ENCODE data around the gene GNAI2. TPM values are rescaled to one million over a fixed set of nuclear protein-coding genes. Genes with fewer than 3 reads are reported as not detected.
A peak's percentile ranks its signal among the peaks of the same experiment; 100 is the strongest.

GNAI2 gene
- total RNA-seq = 100 to 1,000 TPM; 331 to 413 TPM

DNA sequence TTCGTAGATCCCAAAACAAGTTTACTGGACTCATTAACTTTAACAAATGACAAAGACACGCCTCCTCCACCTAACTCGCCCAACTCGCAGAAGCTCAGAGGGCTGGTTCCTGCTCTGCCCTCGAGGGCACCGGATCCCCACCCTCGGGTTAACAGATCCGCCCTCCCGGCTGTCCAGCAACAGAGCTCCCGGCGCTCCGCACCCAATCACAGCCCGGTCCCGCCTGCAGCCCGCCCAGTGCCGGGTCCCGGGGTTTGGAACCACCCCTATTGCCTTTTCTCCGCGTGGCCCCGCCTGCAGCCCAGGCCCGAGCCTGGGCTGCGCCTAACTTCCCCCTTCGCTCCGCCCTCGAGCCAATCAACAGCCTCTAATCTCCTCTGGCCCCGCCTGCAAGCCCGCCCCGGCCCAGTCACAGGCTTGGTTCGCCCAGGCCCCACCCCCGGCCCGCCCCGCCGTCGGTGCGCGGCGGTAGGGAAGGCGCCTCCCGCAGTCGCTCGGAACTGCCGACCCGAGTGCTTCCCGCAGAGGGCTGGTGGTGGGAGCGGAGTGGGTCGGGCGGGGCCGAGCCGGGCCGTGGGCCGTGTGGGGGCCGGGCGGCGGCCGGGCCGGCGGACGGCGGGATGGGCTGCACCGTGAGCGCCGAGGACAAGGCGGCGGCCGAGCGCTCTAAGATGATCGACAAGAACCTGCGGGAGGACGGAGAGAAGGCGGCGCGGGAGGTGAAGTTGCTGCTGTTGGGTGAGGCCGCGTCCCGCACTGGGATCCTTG, at the start of gene GNAI2:
GNAI2 (plus strand) TSS at position 489 of the 768 bp plus-strand sequence; CDS start at position 621, 132 bp downstream.
- H3K4me1 Mint-ChIP-seq (ENCODE audit: low read depth in 2 of 2) = peaks cover 17 to 37% of the 10 kb centered on the region in 2 donors
- DNase-seq (ENCODE audit: low spot score) = peak; percentile 99
- peak within 1 kb of the TSS; percentile 97 to 99 for H3K27ac Mint-ChIP-seq
- H3K4me3 Mint-ChIP-seq = peak within 1 kb of the TSS; percentile 95
- peak; percentile 95 to 96 for ATAC-seq
- no peaks in the 10 kb centered on the region for H3K9me3 Mint-ChIP-seq
- no peaks in the 10 kb centered on the region for H3K36me3 Mint-ChIP-seq
- H3K27me3 Mint-ChIP-seq = no peaks in the 10 kb centered on the region

GRCh38 chr3:50187750-50188149, 48.3 kb upstream of the GNAI2 start:
- no peak overlapping the region for H3K27ac Mint-ChIP-seq
- no peak overlapping the region for H3K4me3 Mint-ChIP-seq
- no peaks in the 10 kb centered on the region for H3K4me1 Mint-ChIP-seq (ENCODE audit: low read depth in 2 of 2)
- no peaks in the 10 kb centered on the region for H3K36me3 Mint-ChIP-seq
- H3K9me3 Mint-ChIP-seq = no peaks in the 10 kb centered on the region
- no peak for ATAC-seq
- DNase-seq (ENCODE audit: low spot score) = no peak
- H3K27me3 Mint-ChIP-seq = peaks cover 0 to 2% of the 10 kb centered on the region in 2 donors

- H3K27me3 Mint-ChIP-seq = peaks cover 0 to 2% of the 10 kb centered on the region in 2 donors
- H3K4me3 Mint-ChIP-seq = no peak overlapping the region
- no peaks in the 10 kb centered on the region for H3K36me3 Mint-ChIP-seq
- ATAC-seq = no peak
- peaks cover 0 to under 1% of the 10 kb centered on the region in 2 donors for H3K4me1 Mint-ChIP-seq (ENCODE audit: low read depth in 2 of 2)
- no peaks in the 10 kb centered on the region for H3K9me3 Mint-ChIP-seq
- H3K27ac Mint-ChIP-seq = no peak overlapping the region
- no peak for DNase-seq (ENCODE audit: low spot score)
Observed at GRCh38 chr3:50189274-50189673, 46.7 kb upstream of the GNAI2 start.

DNA sequence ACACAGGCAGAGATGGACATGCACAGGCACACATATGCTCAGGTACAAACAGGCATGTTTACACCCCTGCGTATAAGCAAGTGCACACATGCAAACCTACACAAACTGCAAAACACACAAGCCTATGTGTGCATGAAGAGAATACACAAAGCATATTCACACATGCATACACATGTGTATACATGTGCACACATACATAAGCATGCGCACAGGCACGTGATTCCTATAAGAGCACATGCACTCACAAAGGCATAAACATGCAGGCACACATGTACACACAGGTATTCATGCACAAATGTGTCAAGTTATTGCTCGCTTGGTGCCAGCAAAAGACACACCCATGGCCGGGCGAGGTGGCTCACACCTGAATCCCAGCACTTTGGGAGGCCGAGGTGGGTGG, 46.0 kb upstream of the GNAI2 start:
- Mint-ChIP-seq H3K27me3 (peaks cover 0 to 2% of the 10 kb centered on the region in 2 donors), H3K27ac (no peak overlapping the region), H3K4me1 (ENCODE audit: low read depth in 2 of 2) (peaks cover 0 to 5% of the 10 kb centered on the region in 2 donors), H3K9me3 (no peaks in the 10 kb centered on the region), H3K36me3 (no peaks in the 10 kb centered on the region), H3K4me3 (no peak overlapping the region)
- no peak for DNase-seq (ENCODE audit: low spot score)
- no peak for ATAC-seq

- Mint-ChIP-seq H3K36me3 (no peaks in the 10 kb centered on the region), H3K9me3 (no peaks in the 10 kb centered on the region)
Observed at GRCh38 chr3:50190936-50191660, 44.9 kb upstream of the GNAI2 start, which contains the start of gene GNAT1. GNAT1 (plus strand) TSS chr3:50191610; CDS start chr3:50191726, 116 bp downstream.

DNA sequence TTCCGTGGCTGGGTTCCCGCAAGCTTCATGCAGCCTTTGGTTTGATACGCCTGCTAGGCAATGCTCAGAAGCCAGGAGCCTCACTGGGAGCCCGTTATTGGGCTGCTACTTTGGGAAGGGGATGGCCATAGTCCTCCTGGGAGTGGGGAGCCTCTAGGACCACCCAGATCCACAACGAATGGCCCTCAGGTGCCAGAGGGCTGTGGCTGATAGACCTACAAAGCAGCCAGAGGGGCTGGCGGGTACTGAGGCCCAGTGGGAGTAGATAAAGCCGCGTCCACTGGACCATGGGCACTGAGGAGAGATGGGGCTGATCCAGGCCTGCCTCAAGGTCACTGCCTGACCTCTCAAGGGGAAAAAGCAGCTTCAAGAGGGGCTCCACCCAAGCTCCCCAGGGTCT, 43.9 kb upstream of the GNAI2 start:
- no peaks in the 10 kb centered on the region for H3K36me3 Mint-ChIP-seq
- peaks cover 0 to 5% of the 10 kb centered on the region in 2 donors for H3K4me1 Mint-ChIP-seq (ENCODE audit: low read depth in 2 of 2)
- peaks cover 5 to 6% of the 10 kb centered on the region in 2 donors for H3K27me3 Mint-ChIP-seq
- no peaks in the 10 kb centered on the region for H3K9me3 Mint-ChIP-seq
- DNase-seq (ENCODE audit: low spot score) (no peak), ATAC-seq (no peak)
- no peak overlapping the region for H3K4me3 Mint-ChIP-seq
- no peak overlapping the region for H3K27ac Mint-ChIP-seq

More at GRCh38 chr3:50190936-50191660, 44.9 kb upstream of the GNAI2 start, which contains the start of gene GNAT1:
- ATAC-seq = no peak
- no peak within 1 kb of the TSS for H3K27ac Mint-ChIP-seq
- no peak for DNase-seq (ENCODE audit: low spot score)
- peaks cover 0 to 2% of the 10 kb centered on the region in 2 donors for H3K27me3 Mint-ChIP-seq
- no peak within 1 kb of the TSS for H3K4me3 Mint-ChIP-seq
- H3K4me1 Mint-ChIP-seq (ENCODE audit: low read depth in 2 of 2) = peaks cover 0 to 5% of the 10 kb centered on the region in 2 donors

GRCh38 chr3:50192689-50193141, 43.3 kb upstream of the GNAI2 start:
- ATAC-seq = peak; percentile 36 to 59
- Mint-ChIP-seq H3K36me3 (no peaks in the 10 kb centered on the region), H3K9me3 (no peaks in the 10 kb centered on the region), H3K4me1 (ENCODE audit: low read depth in 2 of 2) (peaks cover 0 to 5% of the 10 kb centered on the region in 2 donors), H3K27me3 (peaks cover 5 to 10% of the 10 kb centered on the region in 2 donors), H3K27ac (no peak overlapping the region), H3K4me3 (no peak overlapping the region)
- DNase-seq (ENCODE audit: low spot score) = peak; percentile 80

DNA sequence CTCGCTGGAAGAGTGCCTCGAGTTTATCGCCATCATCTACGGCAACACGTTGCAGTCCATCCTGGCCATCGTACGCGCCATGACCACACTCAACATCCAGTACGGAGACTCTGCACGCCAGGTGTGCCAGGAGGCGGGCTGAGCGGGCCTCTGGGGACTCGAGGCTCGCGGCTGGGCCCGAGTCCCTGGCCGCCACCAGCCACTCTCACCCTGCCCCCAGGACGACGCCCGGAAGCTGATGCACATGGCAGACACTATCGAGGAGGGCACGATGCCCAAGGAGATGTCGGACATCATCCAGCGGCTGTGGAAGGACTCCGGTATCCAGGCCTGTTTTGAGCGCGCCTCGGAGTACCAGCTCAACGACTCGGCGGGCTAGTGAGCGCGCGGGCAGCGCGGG, 42.7 kb upstream of the GNAI2 start:
- peaks cover 0 to 5% of the 10 kb centered on the region in 2 donors for H3K4me1 Mint-ChIP-seq (ENCODE audit: low read depth in 2 of 2)
- peaks cover 5 to 10% of the 10 kb centered on the region in 2 donors for H3K27me3 Mint-ChIP-seq
- H3K4me3 Mint-ChIP-seq = no peak overlapping the region
- DNase-seq (ENCODE audit: low spot score) = no peak
- H3K36me3 Mint-ChIP-seq = no peaks in the 10 kb centered on the region
- no peak overlapping the region for H3K27ac Mint-ChIP-seq
- no peaks in the 10 kb centered on the region for H3K9me3 Mint-ChIP-seq
- no peak for ATAC-seq

GRCh38 chr3:50193746-50194127, 42.3 kb upstream of the GNAI2 start:
- Mint-ChIP-seq H3K4me1 (ENCODE audit: low read depth in 2 of 2) (peaks cover 0 to 5% of the 10 kb centered on the region in 2 donors), H3K27me3 (peaks cover 5 to 10% of the 10 kb centered on the region in 2 donors), H3K4me3 (no peak overlapping the region), H3K36me3 (no peaks in the 10 kb centered on the region), H3K27ac (no peak overlapping the region), H3K9me3 (no peaks in the 10 kb centered on the region)
- DNase-seq (ENCODE audit: low spot score) = no peak
- ATAC-seq = no peak

DNA sequence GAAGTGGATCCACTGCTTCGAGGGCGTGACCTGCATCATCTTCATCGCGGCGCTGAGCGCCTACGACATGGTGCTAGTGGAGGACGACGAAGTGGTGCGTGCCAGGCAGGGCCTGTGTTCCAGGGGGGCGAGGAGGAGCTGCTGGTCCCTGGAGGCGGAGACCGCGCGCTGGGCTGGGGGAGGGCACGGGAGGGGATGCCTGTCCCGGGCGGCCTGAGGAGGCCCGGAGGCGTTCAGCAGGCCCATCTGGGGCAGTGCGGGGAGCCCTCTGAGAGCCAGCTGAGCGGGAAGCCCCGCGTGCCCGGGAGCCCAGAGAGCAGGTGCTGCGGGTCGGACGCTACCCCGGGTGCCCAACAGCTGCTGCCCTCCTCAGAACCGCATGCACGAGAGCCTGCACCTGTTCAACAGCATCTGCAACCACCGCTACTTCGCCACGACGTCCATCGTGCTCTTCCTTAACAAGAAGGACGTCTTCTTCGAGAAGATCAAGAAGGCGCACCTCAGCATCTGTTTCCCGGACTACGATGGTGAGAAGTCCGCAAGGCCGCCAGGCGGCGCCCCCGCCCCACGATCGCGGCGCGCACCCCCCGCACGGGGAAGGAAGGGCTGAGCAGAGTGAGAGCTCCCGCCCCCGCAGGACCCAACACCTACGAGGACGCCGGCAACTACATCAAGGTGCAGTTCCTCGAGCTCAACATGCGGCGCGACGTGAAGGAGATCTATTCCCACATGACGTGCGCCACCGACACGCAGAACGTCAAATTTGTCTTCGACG, 41.7 kb upstream of the GNAI2 start:
- no peak overlapping the region for H3K27ac Mint-ChIP-seq
- DNase-seq (ENCODE audit: low spot score) (peak; percentile 80), ATAC-seq (peak; percentile 79 to 86)
- peaks cover 0 to 5% of the 10 kb centered on the region in 2 donors for H3K4me1 Mint-ChIP-seq (ENCODE audit: low read depth in 2 of 2)
- peak overlapping the region; percentile 27 for H3K4me3 Mint-ChIP-seq
- no peaks in the 10 kb centered on the region for H3K36me3 Mint-ChIP-seq
- H3K9me3 Mint-ChIP-seq = no peaks in the 10 kb centered on the region
- peaks cover 10 to 12% of the 10 kb centered on the region in 2 donors for H3K27me3 Mint-ChIP-seq

- no peak for DNase-seq (ENCODE audit: low spot score)
- peaks cover 12 to 13% of the 10 kb centered on the region in 2 donors for H3K27me3 Mint-ChIP-seq
- peaks cover 0 to 5% of the 10 kb centered on the region in 2 donors for H3K4me1 Mint-ChIP-seq (ENCODE audit: low read depth in 2 of 2)
- H3K27ac Mint-ChIP-seq = no peak overlapping the region
- H3K4me3 Mint-ChIP-seq = peak overlapping the region; percentile 27
- no peaks in the 10 kb centered on the region for H3K36me3 Mint-ChIP-seq
- ATAC-seq = peak; percentile 55 to 77
- no peaks in the 10 kb centered on the region for H3K9me3 Mint-ChIP-seq
Observed at GRCh38 chr3:50194903-50195500, 41.0 kb upstream of the GNAI2 start.

- Mint-ChIP-seq H3K9me3 (no peaks in the 10 kb centered on the region), H3K27ac (no peak overlapping the region)
- ATAC-seq = no peak
Observed at GRCh38 chr3:50195501-50196252, 40.3 kb upstream of the GNAI2 start.

More at GRCh38 chr3:50195501-50196252, 40.3 kb upstream of the GNAI2 start:
- DNase-seq (ENCODE audit: low spot score) = no peak
- H3K4me1 Mint-ChIP-seq (ENCODE audit: low read depth in 2 of 2) = peaks cover 0 to 5% of the 10 kb centered on the region in 2 donors
- H3K27me3 Mint-ChIP-seq = peaks cover 12 to 14% of the 10 kb centered on the region in 2 donors
- H3K4me3 Mint-ChIP-seq = no peak overlapping the region
- no peaks in the 10 kb centered on the region for H3K36me3 Mint-ChIP-seq
